Thyroid gland (tissue), 4 donors: Measurements from ENCODE around the gene ISLR2.

ENCODE experiments used
- POLR2A ChIP-seq, 2 donors: fragments of 450-650 bp; IDR thresholded peaks; one replicate each; pipeline ENCODE4 v1.6.1; 2017; ENCODE audit warnings: antibody characterized with exemption in 2 of 2, mild to moderate bottlenecking in 2 of 2, moderate library complexity in 1 of 2
- TF ChIP-seq, protein P1 (sequence below), 6 experiments: fragments of 200-600 bp in 3 of 6; fragments of 450-650 bp in 3 of 6; sonication (generic) in 3 of 6; IDR thresholded peaks; one replicate each; pipeline ENCODE4 v1.5.1; 2016 to 2019; ENCODE audit warnings: antibody characterized with exemption in 6 of 6, mild to moderate bottlenecking in 2 of 6, inconsistent platforms in 1 of 6, moderate library complexity in 1 of 6

DNA sequence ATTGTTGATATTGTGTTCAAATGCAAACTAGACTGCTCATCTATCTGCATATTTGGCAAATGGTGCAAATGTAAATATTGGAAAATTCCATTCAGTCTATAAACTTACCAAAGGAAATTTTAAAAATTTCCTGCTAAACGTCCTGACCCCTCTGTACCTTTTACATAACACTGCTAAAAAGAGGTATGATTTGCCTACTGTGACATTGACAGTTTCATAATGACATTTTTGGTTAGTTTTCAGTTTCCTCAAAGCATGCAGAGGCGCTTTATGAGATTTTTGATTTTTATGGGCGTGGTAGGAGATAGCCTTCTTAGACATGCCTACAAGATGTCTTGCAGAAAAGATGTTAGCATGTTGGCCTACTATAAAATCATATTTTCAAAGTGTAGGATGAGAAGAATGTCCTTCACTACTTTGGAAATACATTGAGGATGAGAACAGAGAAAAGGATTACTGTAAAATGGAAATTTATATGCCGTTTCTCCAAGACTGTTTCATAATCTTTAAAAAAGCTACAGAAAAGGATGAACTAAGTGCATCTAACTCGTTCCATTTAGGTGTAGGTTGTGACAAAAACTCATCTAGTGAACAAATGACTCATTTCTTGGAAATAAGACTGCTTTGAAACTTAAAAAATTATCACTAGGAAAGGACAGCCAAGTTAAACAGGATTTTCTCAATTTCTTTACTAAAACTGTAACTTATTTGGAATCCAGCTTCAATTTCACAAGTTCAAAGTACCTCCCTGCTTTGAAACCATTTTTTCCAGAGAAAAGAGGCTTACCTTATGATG, 28.7 kb downstream of the ISLR2 start:
- TF ChIP-seq, protein P1, sequence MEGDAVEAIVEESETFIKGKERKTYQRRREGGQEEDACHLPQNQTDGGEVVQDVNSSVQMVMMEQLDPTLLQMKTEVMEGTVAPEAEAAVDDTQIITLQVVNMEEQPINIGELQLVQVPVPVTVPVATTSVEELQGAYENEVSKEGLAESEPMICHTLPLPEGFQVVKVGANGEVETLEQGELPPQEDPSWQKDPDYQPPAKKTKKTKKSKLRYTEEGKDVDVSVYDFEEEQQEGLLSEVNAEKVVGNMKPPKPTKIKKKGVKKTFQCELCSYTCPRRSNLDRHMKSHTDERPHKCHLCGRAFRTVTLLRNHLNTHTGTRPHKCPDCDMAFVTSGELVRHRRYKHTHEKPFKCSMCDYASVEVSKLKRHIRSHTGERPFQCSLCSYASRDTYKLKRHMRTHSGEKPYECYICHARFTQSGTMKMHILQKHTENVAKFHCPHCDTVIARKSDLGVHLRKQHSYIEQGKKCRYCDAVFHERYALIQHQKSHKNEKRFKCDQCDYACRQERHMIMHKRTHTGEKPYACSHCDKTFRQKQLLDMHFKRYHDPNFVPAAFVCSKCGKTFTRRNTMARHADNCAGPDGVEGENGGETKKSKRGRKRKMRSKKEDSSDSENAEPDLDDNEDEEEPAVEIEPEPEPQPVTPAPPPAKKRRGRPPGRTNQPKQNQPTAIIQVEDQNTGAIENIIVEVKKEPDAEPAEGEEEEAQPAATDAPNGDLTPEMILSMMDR (IDR thresholded peaks at IDR 0.05): no peak
- TF ChIP-seq POLR2A (IDR thresholded peaks at IDR 0.05): no peak
